ENCODE results near the gene ZNF319.
A peak's percentile ranks its signal among the peaks of the same experiment; 100 is the strongest.

The ZNF319 gene

DNA sequence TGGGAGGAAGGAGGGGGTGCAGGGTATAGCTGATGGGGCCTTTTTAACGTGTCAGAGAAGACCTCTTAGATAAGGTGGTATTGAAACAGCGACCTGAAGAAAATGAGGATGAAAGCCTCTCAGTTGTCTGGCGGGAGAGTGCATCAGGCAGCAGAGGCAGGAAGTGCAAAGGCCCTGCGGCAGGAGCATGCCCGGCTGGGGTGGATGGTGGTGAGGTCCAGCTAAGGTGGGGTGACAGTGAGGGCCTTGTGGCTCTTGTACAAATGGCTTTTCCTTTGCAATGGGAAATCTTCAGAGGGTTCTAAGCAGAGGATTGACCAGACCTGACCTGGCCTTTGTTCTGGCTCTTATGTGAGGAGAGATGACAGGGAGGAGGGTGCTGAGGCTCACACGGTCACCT is 36.5 kb upstream of the ZNF319 start:
- no peak for DNase-seq

DNA sequence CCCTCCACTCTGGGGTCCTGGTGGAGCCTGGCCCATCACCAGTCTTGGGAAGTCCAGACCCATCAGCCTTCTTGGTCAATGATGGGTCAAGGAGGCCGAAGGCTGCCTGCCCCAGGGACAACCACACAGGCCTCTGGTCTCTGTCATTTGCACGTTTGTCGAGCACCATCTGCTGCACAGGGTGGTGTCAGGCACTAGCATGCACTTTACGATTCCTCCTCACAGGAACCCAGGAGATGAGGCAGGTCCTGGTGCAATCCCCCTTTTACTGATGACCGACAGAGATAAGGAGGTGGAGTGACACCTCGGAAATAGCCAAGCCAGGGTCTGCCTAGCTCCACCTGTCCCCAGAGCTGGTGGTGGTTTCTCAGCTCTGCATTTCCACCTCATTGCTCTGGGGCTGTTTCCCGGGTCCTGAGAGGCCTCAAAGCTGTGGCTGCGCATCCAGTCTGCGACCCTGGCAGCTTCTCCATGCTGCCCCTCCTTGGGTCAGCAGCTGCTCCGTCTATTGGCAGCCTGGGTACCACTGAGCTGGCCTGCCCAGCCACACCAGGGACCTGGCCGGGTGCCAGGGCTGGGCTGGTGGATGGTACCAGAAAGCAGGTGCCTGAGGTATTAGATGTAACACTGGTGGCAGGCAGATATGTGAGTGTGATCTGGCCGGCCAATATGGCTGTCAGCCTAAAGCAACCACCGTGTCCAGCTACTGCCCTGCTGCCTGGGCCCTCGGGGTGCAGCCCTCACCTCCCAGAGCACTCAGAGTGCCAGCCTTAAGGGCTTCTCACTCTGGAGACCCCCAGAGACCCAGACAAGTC is 35.1 kb upstream of the ZNF319 start:
- peak; percentile 7 for DNase-seq

DNA sequence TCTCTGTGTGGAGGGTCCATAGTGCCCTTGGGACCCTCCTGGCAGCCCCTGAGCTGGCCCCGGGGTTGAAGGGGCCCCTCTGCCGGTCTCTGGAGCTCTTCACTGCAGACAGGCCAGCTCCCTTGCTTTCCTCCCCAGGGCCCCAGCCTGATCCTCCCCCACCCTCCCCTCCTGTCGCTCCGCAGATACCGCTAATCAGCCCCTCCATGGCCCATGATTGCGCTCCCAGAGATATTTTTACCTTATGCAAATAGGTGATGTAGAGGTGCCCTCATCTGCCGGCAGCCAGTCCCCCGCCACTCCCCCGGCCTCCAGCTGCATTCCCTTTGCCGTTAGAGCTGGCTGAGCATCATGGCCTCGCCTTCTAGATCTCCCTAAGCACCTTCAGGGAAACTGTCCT is 34.3 kb upstream of the ZNF319 start:
- DNase-seq: no peak

DNA sequence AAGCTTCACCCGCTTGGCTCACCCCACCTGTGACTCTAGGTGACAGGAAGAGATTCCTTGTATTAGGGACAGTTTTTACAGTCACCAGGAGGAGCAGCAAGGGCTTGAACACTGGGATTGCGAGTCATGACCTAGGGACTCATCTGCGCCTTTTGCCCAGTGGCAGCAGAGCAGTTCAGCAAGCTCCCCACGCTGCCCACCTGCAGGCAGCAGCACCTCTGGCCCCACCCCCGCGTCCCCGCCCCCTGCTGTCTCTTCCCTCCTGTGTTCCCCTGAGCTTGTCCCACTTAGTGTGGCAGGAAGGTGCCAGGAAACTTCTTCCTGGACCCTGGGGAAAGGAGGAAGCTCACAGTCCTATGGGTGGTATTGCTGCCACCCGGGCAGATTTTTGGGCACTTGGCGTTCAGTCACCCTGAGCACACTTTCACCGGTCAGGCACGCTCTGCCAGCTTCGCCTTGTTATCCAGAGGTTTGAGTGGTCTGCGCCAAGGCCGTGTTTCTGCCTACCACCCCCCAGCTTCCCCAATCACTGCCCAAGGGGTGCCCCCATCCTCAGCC is 33.7 kb upstream of the ZNF319 start:
- no peak for DNase-seq

DNA sequence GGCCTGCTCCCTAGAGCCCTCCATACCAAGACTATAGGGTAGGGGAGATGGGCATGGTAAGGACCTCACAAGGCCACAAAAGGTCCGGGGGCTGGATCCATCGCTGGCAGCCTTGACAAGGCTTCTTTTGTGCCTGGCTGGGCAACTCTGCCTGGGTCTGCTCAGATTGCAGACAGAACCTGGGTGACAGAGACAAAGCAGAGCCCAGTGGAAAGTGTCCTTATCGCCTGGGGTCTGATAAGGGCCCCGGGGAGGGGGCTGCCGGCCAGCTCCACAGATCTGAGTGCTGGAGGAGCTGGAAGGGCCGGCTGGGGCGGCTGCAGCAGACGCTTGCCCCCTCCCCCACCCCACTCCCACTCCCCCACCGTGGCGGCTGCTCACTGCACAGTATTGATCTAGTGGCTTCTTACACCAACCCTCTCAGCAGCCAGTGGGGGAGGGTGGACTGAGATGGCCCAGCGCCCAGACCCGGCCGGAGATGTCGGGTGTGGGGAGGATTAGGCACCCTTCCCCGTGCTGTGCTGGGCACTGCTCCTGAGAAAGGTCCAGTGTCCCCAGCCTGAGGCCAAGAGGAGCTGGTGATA is 32.3 kb upstream of the ZNF319 start:
- no peak for DNase-seq

DNA sequence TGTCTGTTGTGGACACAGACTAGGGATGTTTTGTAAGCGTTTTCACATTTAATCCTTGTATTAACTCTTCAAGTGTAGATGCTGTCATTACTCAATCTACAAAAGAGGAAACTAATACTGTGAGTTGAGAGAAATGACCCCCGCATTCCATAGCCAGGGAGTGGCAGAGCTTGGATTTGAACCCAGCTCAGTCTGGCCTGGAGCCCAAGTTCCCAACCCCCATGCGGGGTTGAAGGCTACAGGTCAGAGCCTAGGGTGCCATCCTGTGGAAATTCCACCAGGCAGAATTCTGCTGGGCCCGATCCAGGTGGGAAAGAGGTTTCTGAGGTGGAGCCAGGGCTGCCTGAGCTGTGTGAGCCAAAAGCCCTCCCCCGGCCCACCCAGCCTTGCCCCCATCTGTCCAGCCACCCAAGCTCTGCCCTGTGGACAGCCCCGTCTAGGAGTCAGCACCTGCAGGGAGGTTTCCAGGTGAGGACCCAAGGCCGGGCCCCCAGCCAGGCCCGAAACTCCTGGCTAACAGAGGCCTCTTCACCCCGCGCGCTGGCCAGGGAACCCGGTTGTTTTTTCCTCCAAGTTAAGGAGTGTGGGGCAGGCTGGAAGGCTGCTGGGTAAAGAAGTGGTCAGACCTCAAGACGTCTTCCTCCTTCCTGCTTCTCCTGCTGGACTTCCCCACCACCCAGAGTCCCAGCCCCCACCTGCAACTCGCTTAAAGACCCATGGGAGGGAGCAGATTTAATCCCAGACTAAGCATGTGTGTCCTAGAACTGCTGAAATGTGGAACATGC is 30.7 kb upstream of the ZNF319 start:
- no peak for DNase-seq

DNA sequence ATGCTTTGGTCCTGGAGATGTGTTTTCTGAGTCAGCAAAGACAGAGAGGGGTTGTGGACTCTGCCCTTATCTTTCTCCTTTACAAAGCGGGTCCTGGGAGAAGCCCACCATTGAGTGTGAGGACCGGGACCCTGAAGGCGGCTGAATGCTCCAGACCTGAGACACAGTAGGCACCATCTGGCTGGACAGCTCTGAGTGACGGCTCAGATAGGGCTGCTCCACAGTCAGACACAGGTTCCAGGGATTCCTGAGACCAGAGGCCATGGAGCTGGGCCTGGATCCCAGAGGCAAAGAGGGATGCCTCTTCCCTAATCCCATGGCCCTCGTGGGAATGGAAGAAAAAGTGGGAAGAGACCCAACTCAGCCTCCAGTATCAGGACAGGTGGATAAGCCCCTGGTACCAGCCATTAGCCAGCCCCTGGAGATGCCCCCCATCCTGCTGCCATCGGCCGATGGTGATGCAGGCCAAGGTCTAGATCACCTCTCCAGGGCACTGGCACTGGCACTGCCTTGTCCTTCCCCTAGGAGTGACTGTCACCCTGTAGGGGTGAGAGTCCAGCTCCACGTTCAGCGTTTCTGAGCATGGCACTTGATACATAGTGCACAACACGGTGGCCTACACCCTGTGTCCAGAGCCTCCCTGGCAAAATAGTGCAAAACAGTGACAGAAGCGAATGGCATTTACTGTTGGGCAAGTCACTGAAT is 29.8 kb upstream of the ZNF319 start:
- no peak for DNase-seq

DNA sequence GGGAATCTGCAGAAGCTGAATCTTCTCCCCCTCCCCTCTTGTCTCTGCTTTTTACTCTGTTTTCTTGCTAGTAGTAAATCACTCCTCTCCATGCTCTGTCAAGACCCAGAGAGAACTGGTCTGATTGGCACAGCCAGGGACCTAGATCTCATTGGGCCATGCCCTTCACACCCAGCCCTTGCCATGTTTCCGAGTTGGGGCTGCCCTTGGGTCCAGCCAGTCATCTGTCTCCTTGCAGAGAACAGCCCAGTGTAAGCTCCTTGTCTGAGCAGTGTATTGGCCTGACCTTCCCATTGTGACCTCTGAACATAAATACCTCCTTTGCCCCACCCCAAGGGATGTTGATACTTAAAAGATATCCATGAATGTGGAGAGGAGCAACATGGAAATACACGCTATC is 28.9 kb upstream of the ZNF319 start:
- DNase-seq: no peak

DNA sequence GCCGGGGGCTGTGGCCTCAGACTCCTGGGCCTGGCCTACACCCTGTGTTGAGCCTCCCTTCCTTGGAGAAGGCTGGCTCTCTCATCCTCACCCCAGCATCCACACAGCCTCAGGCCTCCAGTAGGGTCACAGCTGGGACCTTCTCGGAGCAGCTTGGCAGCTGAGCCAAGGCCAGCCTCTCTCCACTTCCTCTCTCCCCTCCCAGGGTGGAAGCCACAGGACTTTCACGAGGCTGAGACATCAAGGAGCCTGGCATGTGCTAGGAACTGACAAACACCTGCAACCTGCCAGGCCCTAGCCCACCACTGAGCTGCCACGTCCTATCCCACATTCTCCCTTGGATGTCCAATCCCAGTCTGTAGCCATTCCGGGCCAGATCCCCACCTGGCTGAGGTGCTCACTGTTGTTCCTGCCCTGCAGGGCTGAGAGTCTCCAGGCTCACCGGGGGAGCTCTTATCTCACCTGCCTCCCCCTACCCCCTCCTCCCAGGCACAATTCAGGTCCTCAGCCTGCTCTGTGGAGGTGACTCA is 28.1 kb upstream of the ZNF319 start:
- DNase-seq: no peak

DNA sequence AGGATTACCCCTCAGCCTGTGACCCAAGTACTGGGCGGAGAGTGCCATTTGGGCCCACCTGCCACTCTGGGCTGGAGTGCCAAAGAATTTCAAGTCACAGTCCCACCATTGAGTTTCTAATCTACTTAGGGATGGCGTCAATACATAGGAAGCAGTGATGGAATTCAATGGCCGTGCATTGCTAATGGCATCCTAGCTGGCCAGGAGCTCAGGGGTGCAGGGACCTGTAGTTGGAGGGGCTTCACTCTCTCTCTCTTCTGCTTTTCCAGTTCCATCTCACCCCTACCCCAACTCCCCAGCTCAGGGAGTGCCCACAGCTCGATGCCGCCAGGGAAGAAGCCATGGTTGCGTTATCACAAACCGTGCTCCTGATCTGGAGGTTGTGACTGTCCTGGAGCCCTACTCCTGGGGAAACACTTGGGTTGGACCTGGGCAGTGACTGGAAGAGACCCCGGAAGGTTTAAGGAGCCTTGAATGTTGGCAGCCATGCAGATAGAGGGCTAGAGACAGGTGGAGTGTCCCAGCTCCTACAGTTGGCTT is 27.5 kb upstream of the ZNF319 start:
- DNase-seq: no peak

DNA sequence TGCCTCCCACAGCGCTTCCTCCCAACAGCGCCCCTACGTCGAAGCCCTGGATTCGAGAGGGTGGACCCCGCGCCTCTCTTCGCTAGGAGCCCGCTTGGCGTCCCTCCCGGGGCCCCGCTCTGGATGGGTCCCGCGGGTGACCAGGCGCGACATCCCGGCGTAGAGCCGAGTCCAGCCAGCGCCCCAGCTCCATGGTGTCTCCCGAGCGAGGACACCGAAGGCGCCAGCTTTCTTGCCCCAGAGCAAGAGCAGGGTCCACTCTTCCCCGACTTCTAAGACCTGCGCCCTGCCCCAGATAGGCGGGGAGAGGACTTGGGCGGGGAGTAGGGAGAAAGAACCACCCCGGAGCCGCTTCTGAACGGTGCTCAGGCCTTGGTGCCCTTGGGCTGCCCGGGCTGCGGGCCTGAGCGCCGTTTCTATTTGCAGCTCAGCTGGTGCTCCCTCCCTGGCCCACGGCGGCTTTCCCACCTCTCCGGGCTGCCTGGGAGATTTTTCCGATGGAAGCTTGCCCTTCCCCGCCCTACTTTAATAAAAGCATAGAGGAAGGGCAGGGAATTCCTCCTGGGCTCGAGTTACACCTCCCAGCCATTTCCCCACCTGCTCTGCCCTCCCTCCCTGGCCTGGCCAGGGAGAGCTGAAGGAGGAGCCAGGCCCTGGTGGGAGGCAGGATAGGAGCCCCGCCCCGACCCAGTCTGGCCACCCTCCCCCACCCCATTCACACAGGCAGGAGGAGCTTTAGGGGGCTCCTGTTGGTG is 26.9 kb upstream of the ZNF319 start:
- DNase-seq: peak; percentile 11

DNA sequence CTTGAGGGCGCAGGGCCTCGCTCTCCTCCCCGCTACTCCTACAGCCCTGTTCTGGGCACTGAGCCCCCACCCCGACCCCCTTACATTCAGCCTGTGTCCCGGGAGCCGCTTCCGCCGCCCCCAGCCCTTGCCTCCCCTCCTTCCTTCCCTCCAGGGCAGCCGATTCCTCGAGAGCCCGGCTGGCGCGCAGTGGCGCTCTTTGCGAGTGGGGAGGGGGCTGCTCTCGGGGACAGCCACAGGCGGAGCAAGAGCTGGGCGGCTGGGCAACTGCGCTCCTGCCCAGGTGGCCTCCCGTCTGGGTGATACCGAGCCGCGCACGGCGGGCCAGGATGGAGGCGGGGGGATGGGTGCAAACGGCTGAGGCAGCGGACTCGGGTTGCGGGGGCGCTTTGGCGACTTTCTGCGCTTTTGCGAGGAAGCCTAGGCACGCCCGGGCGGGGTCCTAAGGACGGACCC is 26.3 kb upstream of the ZNF319 start:
- DNase-seq: no peak

DNA sequence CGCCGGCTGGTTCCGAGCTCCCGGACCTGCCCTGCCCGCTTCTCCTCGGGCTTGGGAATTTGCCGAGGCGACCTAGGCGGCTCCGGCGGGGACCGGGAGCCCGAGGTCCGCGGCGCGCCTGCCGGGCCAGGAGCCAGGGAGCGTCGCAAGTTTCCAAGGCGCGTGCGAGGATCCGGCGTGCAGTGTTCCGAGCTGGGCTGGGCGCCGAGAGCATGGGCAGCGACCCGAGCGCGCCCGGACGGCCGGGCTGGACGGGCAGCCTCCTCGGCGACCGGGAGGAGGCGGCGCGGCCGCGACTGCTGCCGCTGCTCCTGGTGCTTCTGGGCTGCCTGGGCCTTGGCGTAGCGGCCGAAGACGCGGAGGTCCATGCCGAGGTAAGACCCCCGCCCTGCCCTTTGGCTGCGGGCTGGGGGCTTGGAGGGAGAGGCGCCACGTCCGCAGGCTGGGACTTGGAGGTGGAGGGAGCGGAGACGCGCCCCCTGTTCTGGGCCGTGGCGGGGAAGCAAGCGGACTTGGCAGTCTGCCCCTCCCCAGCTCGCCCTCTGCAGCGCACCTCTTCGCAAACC is 25.8 kb upstream of the ZNF319 start:
- no peak for DNase-seq

DNA sequence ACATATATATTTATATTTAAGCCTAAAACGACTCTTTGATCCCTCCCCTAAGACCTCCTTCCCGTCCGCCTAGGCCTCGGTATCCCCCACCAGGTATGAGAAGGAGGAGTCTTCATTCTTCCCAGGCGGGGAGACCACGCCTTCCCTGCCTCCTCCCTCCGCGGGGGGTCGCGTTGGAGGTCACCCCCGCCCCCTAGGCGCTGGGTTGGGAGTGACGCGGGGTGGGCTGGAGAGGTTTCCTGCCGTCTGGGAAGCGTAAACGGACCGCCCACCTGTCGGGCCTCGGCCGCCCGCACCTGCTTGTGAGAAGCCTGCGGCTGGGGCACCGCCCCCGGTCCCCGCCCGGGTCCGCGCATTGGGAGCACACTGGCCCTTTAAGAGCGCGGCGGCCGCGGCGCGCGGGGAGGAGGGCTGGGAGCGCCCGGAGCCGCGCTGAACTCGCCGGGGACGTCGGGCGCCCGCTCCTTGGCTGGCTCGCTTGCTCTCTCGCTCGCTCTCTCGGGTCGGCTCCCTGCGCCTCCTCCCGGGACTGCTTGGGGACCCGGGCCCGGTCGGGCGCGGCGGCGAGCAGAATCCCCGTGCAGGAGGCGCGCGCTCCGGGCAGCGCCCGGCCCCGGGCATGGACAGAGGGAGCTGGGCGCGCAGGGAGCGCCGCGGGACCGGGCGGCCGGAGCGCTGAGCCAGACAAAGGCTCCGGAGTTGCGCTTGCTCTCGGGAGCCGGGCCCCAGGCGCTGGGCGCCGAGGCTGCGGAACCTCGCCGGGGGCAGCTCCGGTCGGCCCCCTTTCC is 25.1 kb upstream of the ZNF319 start, which contains the start of gene MMP15:
MMP15 (plus strand) TSS at position 404 of the 788 bp plus-strand sequence. CDS start 597 bp downstream, outside the sequence.
- DNase-seq: peak; percentile 48

DNA sequence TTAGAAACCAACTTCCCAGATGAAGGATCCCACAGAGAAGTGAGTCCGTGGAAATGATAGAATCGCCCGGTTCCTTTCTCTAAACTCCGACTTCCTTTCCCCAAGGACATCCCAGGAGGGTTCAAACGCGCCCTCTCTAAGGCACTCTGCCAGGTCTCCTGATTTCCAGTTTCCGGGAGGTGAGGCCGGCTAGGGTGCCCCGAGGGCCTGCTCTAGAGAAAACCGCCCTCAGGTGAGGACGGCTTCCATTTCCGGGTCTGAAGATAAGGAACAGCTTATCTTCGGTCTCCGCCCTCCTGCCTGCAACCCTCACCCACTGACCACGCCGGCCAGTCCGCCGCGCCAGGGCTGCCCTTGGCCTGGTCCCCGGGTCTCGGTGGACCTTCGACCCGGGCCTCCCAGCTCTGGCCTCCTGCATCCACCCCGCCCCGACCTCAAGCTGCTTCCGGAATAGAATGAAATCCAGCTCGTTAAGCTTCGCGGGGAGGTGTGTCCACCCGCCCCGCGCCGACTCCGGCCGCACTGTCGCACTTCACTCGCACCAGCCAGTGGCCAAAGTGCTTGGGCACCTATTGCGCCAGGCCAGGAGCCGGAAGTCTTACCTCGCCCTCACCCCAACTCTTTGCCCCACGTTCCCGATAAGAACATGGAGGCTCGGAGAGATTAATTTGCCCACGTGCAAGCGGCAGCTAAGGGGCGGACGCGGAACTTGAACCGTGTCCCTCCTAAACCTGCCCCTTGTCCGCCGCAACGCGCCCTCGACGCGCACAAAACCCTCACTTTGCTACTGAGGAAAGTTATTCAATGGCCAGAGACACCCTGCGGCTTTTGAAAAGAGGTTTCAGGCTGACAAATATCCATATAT is 24.2 kb upstream of the ZNF319 start:
- no peak for DNase-seq

DNA sequence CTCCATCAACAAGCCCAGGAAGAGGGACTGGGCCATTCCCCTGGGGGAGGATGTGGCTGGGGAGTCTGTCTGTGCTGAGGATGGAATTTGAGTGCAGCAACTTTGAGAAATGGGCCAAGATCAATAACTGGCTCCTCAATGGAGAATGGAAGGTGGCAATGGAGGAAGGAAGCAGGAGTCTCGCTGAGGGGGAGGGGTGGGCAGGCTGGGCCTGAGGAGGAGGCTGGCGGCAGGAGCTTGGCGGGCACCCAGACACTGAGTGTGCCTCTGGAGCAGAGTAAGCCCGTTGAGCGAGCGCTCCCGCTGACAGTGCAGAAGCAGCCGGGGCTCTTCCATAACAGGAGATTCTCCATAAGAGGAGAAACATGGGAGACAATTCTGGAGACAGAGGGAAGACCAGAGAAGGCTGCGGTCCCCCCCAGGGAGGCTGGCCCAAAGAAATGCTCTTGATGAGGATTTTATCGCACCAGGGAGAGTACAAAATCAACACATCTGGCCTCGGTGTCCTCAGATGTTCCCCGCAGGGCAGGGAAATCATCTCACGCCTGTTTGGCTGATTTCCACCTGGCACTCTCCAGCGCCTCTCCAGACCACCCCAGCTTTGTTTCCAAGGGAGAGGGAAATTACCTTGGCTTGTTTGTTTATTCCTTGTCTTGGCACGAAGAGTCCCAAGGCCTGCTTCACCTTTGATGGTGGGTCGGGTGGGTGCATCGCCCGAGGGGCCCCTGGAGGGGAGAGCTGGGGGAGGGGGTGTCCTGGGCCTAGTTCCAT is 22.3 kb upstream of the ZNF319 start:
- DNase-seq: peak; percentile 65

DNA sequence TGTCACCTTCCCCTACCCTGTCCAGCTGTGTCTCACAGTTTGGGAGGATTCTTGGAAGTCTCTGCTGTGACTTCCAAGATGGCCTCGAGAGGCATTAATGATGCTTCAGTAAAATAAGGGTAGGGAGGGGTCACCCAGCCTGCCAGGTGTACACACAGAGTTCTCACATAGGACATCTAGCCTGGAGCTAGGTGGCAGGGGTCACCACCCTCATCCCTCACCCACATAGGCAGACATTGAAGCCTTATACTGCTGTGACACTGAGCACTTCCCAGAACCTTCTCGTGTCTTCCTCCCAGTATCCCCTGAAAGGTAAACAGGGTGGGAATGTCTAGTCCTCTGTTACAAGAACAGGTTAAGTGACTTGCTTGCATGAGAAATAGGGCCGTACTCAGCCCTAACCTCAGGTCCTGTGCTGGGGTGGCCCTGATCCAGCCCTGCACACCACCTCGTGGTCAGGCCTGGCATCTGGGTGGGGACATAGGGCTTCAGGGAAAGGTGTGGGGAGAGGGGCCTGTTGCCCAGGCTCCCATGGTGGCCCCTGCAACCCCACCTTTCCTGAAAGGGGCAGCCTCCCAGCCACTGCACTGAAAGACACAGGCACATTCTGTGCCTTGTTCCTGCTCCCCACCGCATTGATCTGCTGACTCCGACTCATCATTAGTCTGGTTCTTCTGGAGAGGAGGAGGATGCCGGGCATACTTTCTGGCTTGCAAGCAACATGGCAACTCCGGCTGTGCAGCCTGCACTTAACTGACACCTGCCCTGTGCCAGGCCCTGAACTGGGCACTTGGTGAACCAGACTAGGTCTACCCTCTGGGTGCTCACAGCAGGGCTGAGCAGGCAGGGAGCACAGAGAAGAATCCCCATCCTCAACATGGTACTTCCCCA is 21.4 kb upstream of the ZNF319 start:
- DNase-seq: no peak

Measured in DMS79 treated with DMSO at 0.1 percent for 48 hours (cell line).